NCI-H2196 treated with DMSO at 0.1 percent for 48 hours (cell line): ENCODE measurements around the gene PGK2.

ENCODE experiments used
- DNase-seq: peaks from one replicate; lab custom pipeline; 2025; ENCODE audit not compliant: unreplicated experiment; lab: John Stamatoyannopoulos, UW

Gene PGK2

DNA sequence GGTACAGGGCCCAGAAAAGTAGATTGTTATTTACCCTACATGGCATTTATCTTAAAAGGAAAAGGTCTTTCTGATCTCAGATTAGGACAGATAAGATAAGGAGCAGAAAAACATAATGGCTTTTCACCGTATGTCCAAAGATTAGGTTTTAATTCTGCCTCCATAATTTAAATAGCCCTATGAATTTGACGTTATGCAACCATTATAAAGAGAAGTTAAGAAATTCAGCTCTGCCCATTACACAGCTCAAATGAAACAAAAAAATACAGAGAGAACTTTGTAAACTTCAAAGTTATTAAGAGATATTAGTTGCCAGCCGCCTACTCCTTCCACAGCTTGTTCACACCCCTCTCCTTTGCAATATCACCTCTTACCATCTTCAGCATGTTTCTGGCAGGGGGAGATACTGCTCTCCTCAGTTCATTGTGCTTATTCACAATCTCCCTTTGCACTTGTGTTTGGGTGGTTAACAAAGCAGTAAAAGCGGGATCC lies 51.0 kb downstream of the PGK2 start:
- DNase-seq, result no peak
